GM18861 (cell line): ENCODE results near the gene IFTAP.
"Not testable (repeated sequence)": the region's sequence is repeated elsewhere in the genome, so short reads cannot be mapped to it uniquely, and the experiment has no call there.

Experiments used
- ATAC-seq: cut with Tn5 transposase; IDR thresholded peaks from one replicate; pipeline ENCODE4 v1.9.1; 2021; ENCODE audit not compliant: unreplicated experiment

Gene IFTAP

GRCh38 chr11:36594316-36594989, at the start of gene IFTAP:
Gene IFTAP, plus strand, starts transcription at chr11:36594502. Its CDS starts 15,602 bp downstream, at chr11:36610104.
- no peak for ATAC-seq

- ATAC-seq, result no peak
Measured at GRCh38 chr11:36550385-36551115, 43.8 kb upstream of the IFTAP start.

- ATAC-seq, result not testable (repeated sequence)
Measured at GRCh38 chr11:36557390-36557789, 36.9 kb upstream of the IFTAP start.

GRCh38 chr11:36557991-36558390, 36.3 kb upstream of the IFTAP start:
- no peak for ATAC-seq

GRCh38 chr11:36558571-36559413, 35.5 kb upstream of the IFTAP start:
- peak; percentile 89 for ATAC-seq

- ATAC-seq, result peak; percentile 57
Measured at GRCh38 chr11:36564376-36565030, 29.8 kb upstream of the IFTAP start.

- ATAC-seq, result no peak
Measured at GRCh38 chr11:36565031-36565610, 29.2 kb upstream of the IFTAP start.

- ATAC-seq, result no peak
Measured at GRCh38 chr11:36566407-36567053, 27.8 kb upstream of the IFTAP start.

- ATAC-seq, result no peak
Measured at GRCh38 chr11:36567694-36568093, 26.6 kb upstream of the IFTAP start, which contains the start of gene RAG1. Gene RAG1, plus strand, starts transcription at chr11:36568007. Its CDS starts 5,298 bp downstream, at chr11:36573305.

- no peak for ATAC-seq
Measured at GRCh38 chr11:36569095-36569494, 25.2 kb upstream of the IFTAP start.

- ATAC-seq, result no peak
Measured at GRCh38 chr11:36574486-36574885, 19.8 kb upstream of the IFTAP start.

GRCh38 chr11:36577373-36577772, 16.9 kb upstream of the IFTAP start:
- no peak for ATAC-seq

GRCh38 chr11:36577859-36578258, 16.4 kb upstream of the IFTAP start:
- ATAC-seq, result no peak

- ATAC-seq, result no peak
Measured at GRCh38 chr11:36578458-36578857, 15.8 kb upstream of the IFTAP start.

- ATAC-seq, result no peak
Measured at GRCh38 chr11:36581536-36581935, 12.8 kb upstream of the IFTAP start.

GRCh38 chr11:36583667-36584066, 10.6 kb upstream of the IFTAP start:
- no peak for ATAC-seq

GRCh38 chr11:36586543-36586942, 7.8 kb upstream of the IFTAP start:
- ATAC-seq, result no peak

GRCh38 chr11:36588099-36588498, 6.2 kb upstream of the IFTAP start:
- ATAC-seq, result no peak

- no peak for ATAC-seq
Measured at GRCh38 chr11:36590513-36590912, 3.8 kb upstream of the IFTAP start.

- no peak for ATAC-seq
Measured at GRCh38 chr11:36591433-36591832, 2.9 kb upstream of the IFTAP start.
